MM.1S (cell line): ENCODE results near the gene ACOXL.

Source experiments
- DNase-seq: peaks from one replicate; pipeline ENCODE4 v3.0.0-alpha.2; 2015
- H2AFZ ChIP-seq: fragments of 300-600 bp; sonication (generic); 2 replicates; pipeline ENCODE4 v1.6.0; 2016; ENCODE audit warnings: antibody characterized with exemption, low read length
- H3F3A ChIP-seq: fragments of 300-600 bp; sonication (generic); 2 replicates; pipeline ENCODE4 v1.6.1; 2016; ENCODE audit warnings: mild to moderate bottlenecking, antibody characterized with exemption, low read length, moderate library complexity, mixed read lengths; ENCODE audit not compliant: insufficient read depth
- H3K27ac ChIP-seq: fragments of 300-600 bp; sonication (generic); 2 replicates; pipeline ENCODE4 v1.5.1; 2016; ENCODE audit warnings: mild to moderate bottlenecking, low read length
- H3K27me3 ChIP-seq: fragments of 300-600 bp; sonication (generic); replicated peaks from 2 replicates; pipeline ENCODE4 v1.6.0; 2016; ENCODE audit warnings: low read length; ENCODE audit not compliant: insufficient read depth
- H3K36me3 ChIP-seq: fragments of 300-600 bp; sonication (generic); replicated peaks from 2 replicates; pipeline ENCODE4 v1.6.1; 2016; ENCODE audit warnings: mild to moderate bottlenecking, low read length, mixed read lengths; ENCODE audit not compliant: insufficient read depth
- H3K4me1 ChIP-seq: fragments of 300-600 bp; sonication (generic); 2 replicates; pipeline ENCODE4 v1.6.1; 2016; ENCODE audit warnings: low read length, mixed read lengths
- H3K4me2 ChIP-seq: fragments of 300-600 bp; sonication (generic); 2 replicates; pipeline ENCODE4 v1.6.0; 2016; ENCODE audit warnings: low read depth, low read length
- H3K4me3 ChIP-seq: fragments of 300-600 bp; sonication (generic); 2 replicates; pipeline ENCODE4 v1.5.1; 2016; ENCODE audit warnings: low read length, mixed read lengths
- H3K79me2 ChIP-seq: fragments of 300-600 bp; sonication (generic); 2 replicates; pipeline ENCODE4 v1.6.1; 2016; ENCODE audit warnings: mixed run types, low read length, mixed read lengths
- H3K9ac ChIP-seq: fragments of 300-600 bp; sonication (generic); 2 replicates; pipeline ENCODE4 v1.6.1; 2016; ENCODE audit warnings: low read length, mixed read lengths
- H3K9me2 ChIP-seq: fragments of 300-600 bp; sonication (generic); replicated peaks from 2 replicates; pipeline ENCODE4 v1.6.1; 2016; ENCODE audit warnings: mild to moderate bottlenecking, low read length, mixed read lengths; ENCODE audit not compliant: insufficient read depth
- H3K9me3 ChIP-seq: fragments of 300-600 bp; sonication (generic); replicated peaks from 2 replicates; pipeline ENCODE4 v1.6.1; 2016; ENCODE audit warnings: mild to moderate bottlenecking, low read length, mixed read lengths; ENCODE audit not compliant: insufficient read depth
- H4K20me1 ChIP-seq: fragments of 300-600 bp; sonication (generic); 2 replicates; pipeline ENCODE4 v1.6.1; 2016; ENCODE audit warnings: mild to moderate bottlenecking, low read length, moderate library complexity, mixed read lengths; ENCODE audit not compliant: insufficient read depth
- EZH2 ChIP-seq: fragments of 300-600 bp; sonication (generic); optimal IDR thresholded peaks from 2 replicates; pipeline ENCODE3; 2017; ENCODE audit warnings: low read depth, mild to moderate bottlenecking, antibody characterized with exemption, low read length, mixed read lengths
- EZH2phosphoT487 ChIP-seq: fragments of 300-600 bp; sonication (generic); IDR thresholded peaks from 2 replicates; pipeline ENCODE4 v1.6.1; 2018; ENCODE audit warnings: antibody characterized with exemption, low read length
- TF ChIP-seq, protein P1 (sequence below): fragments of 300-600 bp; sonication (generic); IDR thresholded peaks from 2 replicates; pipeline ENCODE4 v1.5.1; 2016; ENCODE audit warnings: antibody characterized with exemption, low read length, mixed read lengths

ACOXL gene

DNA sequence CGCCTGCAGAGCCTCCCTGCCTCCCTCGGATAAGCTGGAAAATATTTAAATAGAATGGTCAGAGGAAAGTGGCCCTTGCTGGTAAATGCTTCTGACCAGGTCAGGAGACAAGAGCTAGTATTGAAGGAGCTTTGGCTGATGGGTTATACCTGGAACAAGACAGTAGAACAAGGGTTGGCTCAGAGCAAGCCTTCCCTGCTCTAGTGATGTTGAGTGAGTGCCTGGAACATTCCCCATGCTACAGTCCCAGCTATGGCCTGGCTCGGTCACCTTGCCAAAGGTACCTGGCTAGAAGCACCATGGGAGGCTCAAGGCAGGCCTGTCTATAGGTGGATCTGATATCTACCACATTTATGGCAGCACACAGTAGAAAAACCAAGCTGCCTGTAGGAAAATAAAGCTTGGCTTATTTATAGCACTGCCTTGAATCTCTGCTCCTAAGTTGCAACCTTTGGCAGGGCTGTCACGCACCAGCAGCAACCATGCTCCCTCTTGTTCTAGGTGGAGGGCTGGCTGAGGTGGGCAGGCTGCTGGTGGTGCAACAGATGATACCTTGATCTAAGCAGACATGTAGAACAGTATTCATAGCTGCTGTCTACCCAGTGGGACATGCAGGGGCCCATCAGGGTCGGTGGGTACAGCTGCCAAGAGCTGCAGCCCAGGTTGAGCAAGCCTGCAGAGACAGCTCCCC lies 321.6 kb downstream of the ACOXL start:
- H4K20me1 ChIP-seq: no peaks in the 10 kb centered on the region
- no peak overlapping the region for H3K4me3 ChIP-seq
- H3K27me3 ChIP-seq: no peaks in the 10 kb centered on the region
- no peak overlapping the region for H3K4me2 ChIP-seq
- no peaks in the 10 kb centered on the region for H3K36me3 ChIP-seq
- DNase-seq: no peak
- peaks cover 30% of the 10 kb centered on the region for H3K4me1 ChIP-seq
- peaks cover 6% of the 10 kb centered on the region; the same call in 1 of the 2 replicates for H3K79me2 ChIP-seq
- H3K27ac ChIP-seq: no peak overlapping the region
- no peak overlapping the region for H3K9ac ChIP-seq
- H3K9me3 ChIP-seq: no peaks in the 10 kb centered on the region
- H3K9me2 ChIP-seq: no peaks in the 10 kb centered on the region
- no peak overlapping the region for H2AFZ ChIP-seq
- peaks cover 30% of the 10 kb centered on the region for H3F3A ChIP-seq
- TF ChIP-seq, protein P1, sequence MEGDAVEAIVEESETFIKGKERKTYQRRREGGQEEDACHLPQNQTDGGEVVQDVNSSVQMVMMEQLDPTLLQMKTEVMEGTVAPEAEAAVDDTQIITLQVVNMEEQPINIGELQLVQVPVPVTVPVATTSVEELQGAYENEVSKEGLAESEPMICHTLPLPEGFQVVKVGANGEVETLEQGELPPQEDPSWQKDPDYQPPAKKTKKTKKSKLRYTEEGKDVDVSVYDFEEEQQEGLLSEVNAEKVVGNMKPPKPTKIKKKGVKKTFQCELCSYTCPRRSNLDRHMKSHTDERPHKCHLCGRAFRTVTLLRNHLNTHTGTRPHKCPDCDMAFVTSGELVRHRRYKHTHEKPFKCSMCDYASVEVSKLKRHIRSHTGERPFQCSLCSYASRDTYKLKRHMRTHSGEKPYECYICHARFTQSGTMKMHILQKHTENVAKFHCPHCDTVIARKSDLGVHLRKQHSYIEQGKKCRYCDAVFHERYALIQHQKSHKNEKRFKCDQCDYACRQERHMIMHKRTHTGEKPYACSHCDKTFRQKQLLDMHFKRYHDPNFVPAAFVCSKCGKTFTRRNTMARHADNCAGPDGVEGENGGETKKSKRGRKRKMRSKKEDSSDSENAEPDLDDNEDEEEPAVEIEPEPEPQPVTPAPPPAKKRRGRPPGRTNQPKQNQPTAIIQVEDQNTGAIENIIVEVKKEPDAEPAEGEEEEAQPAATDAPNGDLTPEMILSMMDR: no peak
- TF ChIP-seq EZH2phosphoT487 (no peak), EZH2 (no peak)

DNA sequence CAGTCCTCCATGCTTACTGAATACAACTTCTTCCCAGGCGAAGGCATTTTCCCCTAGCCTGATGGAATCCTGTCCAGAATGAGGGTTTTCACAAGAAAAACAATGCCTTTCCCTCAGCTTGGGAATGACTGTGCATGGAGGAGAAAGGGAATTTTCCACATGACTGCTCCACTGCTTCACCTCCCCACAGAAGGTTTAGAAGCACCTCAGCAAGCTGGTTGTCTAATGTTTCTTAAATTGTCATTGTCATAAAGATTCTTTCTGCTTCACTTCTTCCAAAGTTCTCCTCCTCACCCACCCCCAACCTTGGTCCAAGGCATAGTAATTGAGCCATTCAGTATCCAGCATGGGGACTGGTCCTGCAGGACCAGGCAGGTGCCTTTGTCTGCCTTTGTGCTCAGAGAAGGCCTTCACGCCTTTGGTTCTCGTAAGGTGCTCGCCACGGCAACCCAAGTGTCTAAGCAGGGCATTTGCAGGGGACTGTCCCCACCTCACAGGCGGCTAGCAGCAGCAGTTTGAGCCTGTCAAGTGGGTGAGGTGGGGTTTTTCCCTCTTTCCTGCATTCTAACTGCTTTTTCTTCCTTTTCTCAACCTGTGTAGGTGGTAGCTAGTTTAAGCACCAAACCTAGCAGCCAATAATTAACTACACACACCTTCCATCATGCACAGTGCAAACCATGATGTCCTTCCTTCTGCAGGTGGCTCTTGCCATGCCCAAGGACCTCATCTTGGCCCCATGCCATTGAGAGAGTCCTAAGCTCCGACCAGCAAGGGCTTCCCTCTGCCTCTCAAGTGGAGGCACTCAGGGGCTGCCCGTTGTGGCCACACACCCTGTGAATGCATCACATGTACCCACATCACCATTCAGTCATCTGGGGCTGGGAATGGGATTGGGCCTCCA lies 322.7 kb downstream of the ACOXL start:
- no peak overlapping the region for H3K4me3 ChIP-seq
- no peak overlapping the region for H2AFZ ChIP-seq
- no peaks in the 10 kb centered on the region for H3K9me3 ChIP-seq
- no peaks in the 10 kb centered on the region for H3K79me2 ChIP-seq
- no peaks in the 10 kb centered on the region for H3K36me3 ChIP-seq
- peaks cover 19% of the 10 kb centered on the region for H3F3A ChIP-seq
- no peak overlapping the region for H3K27ac ChIP-seq
- H3K9me2 ChIP-seq: no peaks in the 10 kb centered on the region
- DNase-seq: no peak
- no peak overlapping the region for H3K4me2 ChIP-seq
- peaks cover 21% of the 10 kb centered on the region for H3K4me1 ChIP-seq
- no peaks in the 10 kb centered on the region for H3K27me3 ChIP-seq
- no peak for TF ChIP-seq EZH2phosphoT487
- TF ChIP-seq, protein P1: no peak
- TF ChIP-seq EZH2: no peak
- no peak overlapping the region for H3K9ac ChIP-seq
- no peaks in the 10 kb centered on the region for H4K20me1 ChIP-seq

GRCh38 chr2:111055735-111056134 lies 323.4 kb downstream of the ACOXL start:
- Histone ChIP-seq H2AFZ (no peak overlapping the region), H3K4me2 (no peak overlapping the region), H3K27me3 (no peaks in the 10 kb centered on the region), H3K79me2 (no peaks in the 10 kb centered on the region), H3K36me3 (no peaks in the 10 kb centered on the region), H3K9ac (no peak overlapping the region), H3K9me3 (no peaks in the 10 kb centered on the region), H4K20me1 (no peaks in the 10 kb centered on the region), H3K4me3 (no peak overlapping the region), H3K9me2 (no peaks in the 10 kb centered on the region), H3F3A (peaks cover 12% of the 10 kb centered on the region), H3K4me1 (peaks cover 19% of the 10 kb centered on the region), H3K27ac (no peak overlapping the region)
- no peak for DNase-seq
- TF ChIP-seq EZH2 (no peak), EZH2phosphoT487 (no peak)
- TF ChIP-seq, protein P1: no peak
